Panc1 (cell line): ENCODE results near the gene RPS6KA4.
"Not testable (repeated sequence)": the region's sequence is repeated elsewhere in the genome, so short reads cannot be mapped to it uniquely, and the experiment has no call there.

Source experiments
- CTCF ChIP-seq: fragments of 450-650 bp; IDR thresholded peaks from 2 replicates; pipeline ENCODE4 v1.5.1; 2017; ENCODE audit warnings: mild to moderate bottlenecking
- SIN3A ChIP-seq: IDR thresholded peaks from 2 replicates; pipeline ENCODE4 v1.6.1; 2012; ENCODE audit warnings: low read depth, mild to moderate bottlenecking, low read length, moderate library complexity, borderline replicate concordance; ENCODE audit not compliant: insufficient read depth
- TF ChIP-seq, protein P1 (sequence below), 2 experiments: IDR thresholded peaks; 2 replicates each; pipeline ENCODE4 v1.6.1; 2011 to 2012; ENCODE audit warnings: low read depth in 2 of 2, control low read depth in 1 of 2, low read length in 1 of 2, mild to moderate bottlenecking in 1 of 2, moderate library complexity in 1 of 2; ENCODE audit not compliant: insufficient read depth in 1 of 2

- not testable (repeated sequence) for TF ChIP-seq SIN3A, CTCF
- TF ChIP-seq, protein P1, sequence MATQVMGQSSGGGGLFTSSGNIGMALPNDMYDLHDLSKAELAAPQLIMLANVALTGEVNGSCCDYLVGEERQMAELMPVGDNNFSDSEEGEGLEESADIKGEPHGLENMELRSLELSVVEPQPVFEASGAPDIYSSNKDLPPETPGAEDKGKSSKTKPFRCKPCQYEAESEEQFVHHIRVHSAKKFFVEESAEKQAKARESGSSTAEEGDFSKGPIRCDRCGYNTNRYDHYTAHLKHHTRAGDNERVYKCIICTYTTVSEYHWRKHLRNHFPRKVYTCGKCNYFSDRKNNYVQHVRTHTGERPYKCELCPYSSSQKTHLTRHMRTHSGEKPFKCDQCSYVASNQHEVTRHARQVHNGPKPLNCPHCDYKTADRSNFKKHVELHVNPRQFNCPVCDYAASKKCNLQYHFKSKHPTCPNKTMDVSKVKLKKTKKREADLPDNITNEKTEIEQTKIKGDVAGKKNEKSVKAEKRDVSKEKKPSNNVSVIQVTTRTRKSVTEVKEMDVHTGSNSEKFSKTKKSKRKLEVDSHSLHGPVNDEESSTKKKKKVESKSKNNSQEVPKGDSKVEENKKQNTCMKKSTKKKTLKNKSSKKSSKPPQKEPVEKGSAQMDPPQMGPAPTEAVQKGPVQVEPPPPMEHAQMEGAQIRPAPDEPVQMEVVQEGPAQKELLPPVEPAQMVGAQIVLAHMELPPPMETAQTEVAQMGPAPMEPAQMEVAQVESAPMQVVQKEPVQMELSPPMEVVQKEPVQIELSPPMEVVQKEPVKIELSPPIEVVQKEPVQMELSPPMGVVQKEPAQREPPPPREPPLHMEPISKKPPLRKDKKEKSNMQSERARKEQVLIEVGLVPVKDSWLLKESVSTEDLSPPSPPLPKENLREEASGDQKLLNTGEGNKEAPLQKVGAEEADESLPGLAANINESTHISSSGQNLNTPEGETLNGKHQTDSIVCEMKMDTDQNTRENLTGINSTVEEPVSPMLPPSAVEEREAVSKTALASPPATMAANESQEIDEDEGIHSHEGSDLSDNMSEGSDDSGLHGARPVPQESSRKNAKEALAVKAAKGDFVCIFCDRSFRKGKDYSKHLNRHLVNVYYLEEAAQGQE (IDR thresholded peaks at IDR 0.05; ENCODE audit: insufficient read depth in 1 of 2, low read depth in 2 of 2, low read length in 1 of 2): not testable (repeated sequence)
Measured at GRCh38 chr11:64315667-64316526, 43.1 kb upstream of the RPS6KA4 start.
